HCT116 (cell line): ENCODE data around the gene EIF2S3B. TPM values are rescaled to one million over a fixed set of nuclear protein-coding genes. Genes with fewer than 3 reads are reported as not detected.

Source experiments
- ATAC-seq: fragments of 200-7000 bp; cut with Tn5 transposase; 2 replicates; pipeline ENCODE4 v1.9.1; 2020; ENCODE audit warnings: mild to moderate bottlenecking, moderate library complexity
- BruUV-seq: library from RNA; stranded (reverse); fragments of 400-500 nt; replicated peaks from 2 replicates; lab custom pipeline; 2021; lab: Mats Ljungman, UMichigan
- CTCF ChIA-PET: fragments of 300-600 bp; sonication (Branson Sonifier 250); formaldehyde crosslinking; loops from one replicate; lab custom pipeline; 2021; ENCODE audit warnings: antibody characterized with exemption; lab: Charles Lee
- POLR2A ChIA-PET: fragments of 300-600, 350-600 bp; sonication (Branson Sonifier 250); formaldehyde crosslinking; loops from one replicate; lab custom pipeline; 2021; ENCODE audit warnings: antibody characterized with exemption; lab: Charles Lee
- RAD21 ChIA-PET, 2 experiments: fragments of 300-600 bp; sonication (Branson Sonifier 250); formaldehyde crosslinking; loops; one replicate each; lab custom pipeline; 2023; ENCODE audit warnings: low total read pairs in 2 of 2; ENCODE audit not compliant: uncharacterized antibody in 2 of 2, unreplicated experiment in 2 of 2, low non-redundant PET in 1 of 2; lab: Charles Lee
- DNase-seq: peaks from one replicate; pipeline ENCODE4 v3.0.0-alpha.2; 2010; ENCODE audit warnings: low read depth, low spot score
- H2AFZ ChIP-seq: fragments of 200-600 bp; shearing (Covaris generic), sonication (generic); 2 replicates; pipeline ENCODE4 v1.6.1; 2017; ENCODE audit warnings: low read depth, mixed run types, mixed read lengths, antibody characterized with exemption, low read length; ENCODE audit not compliant: poor library complexity, severe bottlenecking
- H3K27ac ChIP-seq: 2 replicates; pipeline ENCODE4 v1.5.1; 2012; ENCODE audit warnings: low read depth, low read length
- H3K27me3 ChIP-seq: fragments of 200-600 bp; sonication (generic); 2 replicates; pipeline ENCODE4 v1.6.1; 2016; ENCODE audit warnings: mixed run types, low read length, mixed read lengths; ENCODE audit not compliant: insufficient read depth
- H3K36me3 ChIP-seq, 2 experiments: fragments of 200-500 bp in 1 of 2; fragments of 200-600 bp in 1 of 2; sonication (Bioruptor generic) in 1 of 2; sonication (generic) in 1 of 2; 2 replicates each; pipeline versions ENCODE4 v1.5.1 to v1.6.1; 2014 to 2016; ENCODE audit warnings: low read length in 2 of 2, inconsistent platforms in 1 of 2, mixed read lengths in 1 of 2, mixed run types in 1 of 2; ENCODE audit not compliant: insufficient read depth in 2 of 2, control insufficient read depth in 1 of 2
- H3K4me1 ChIP-seq, 2 experiments: fragments of 200-600 bp in 1 of 2; sonication (generic) in 1 of 2; 2 replicates each; pipeline versions ENCODE4 v1.5.1 to v1.6.1; 2012 to 2017; ENCODE audit warnings: low read length in 2 of 2, inconsistent platforms in 1 of 2, mild to moderate bottlenecking in 1 of 2, mixed read lengths in 1 of 2, mixed run types in 1 of 2, moderate library complexity in 1 of 2; ENCODE audit not compliant: insufficient read depth in 2 of 2, control insufficient read depth in 1 of 2
- H3K4me2 ChIP-seq: fragments of 200-600 bp; sonication (generic); 2 replicates; pipeline ENCODE4 v1.6.1; 2017; ENCODE audit warnings: mixed run types, low read length, mixed read lengths
- H3K4me3 ChIP-seq, 2 experiments: fragments of 200-600 bp in 1 of 2; sonication (generic) in 1 of 2; replicated peaks in 1 of 2; 2 replicates each; pipeline ENCODE4 v1.5.1; 2011 to 2016; ENCODE audit warnings: low read length in 2 of 2, control low read depth in 1 of 2, low read depth in 1 of 2, mild to moderate bottlenecking in 1 of 2, mixed read lengths in 1 of 2, mixed run types in 1 of 2
- H3K79me2 ChIP-seq: fragments of 200-600 bp; sonication (generic); 2 replicates; pipeline ENCODE4 v1.6.1; 2017; ENCODE audit warnings: mild to moderate bottlenecking, mixed run types, low read length, moderate library complexity, mixed read lengths; ENCODE audit not compliant: insufficient read depth
- H3K9ac ChIP-seq: fragments of 200-600 bp; sonication (generic); 2 replicates; pipeline ENCODE4 v1.6.1; 2016; ENCODE audit warnings: low read length, mixed read lengths
- H3K9me2 ChIP-seq: fragments of 200-600 bp; sonication (generic), shearing (Covaris generic); 2 replicates; pipeline ENCODE4 v1.6.1; 2017; ENCODE audit warnings: mixed run types, mild to moderate bottlenecking, moderate library complexity; ENCODE audit not compliant: insufficient read depth
- H3K9me3 ChIP-seq, 2 experiments: fragments of 200-500 bp in 1 of 2; fragments of 200-600 bp in 1 of 2; sonication (Bioruptor generic) in 1 of 2; sonication (generic) in 1 of 2; 2 replicates each; pipeline ENCODE4 v1.6.1; 2014 to 2017; ENCODE audit warnings: low read length in 2 of 2, mixed read lengths in 2 of 2, inconsistent platforms in 1 of 2, low read depth in 1 of 2, mild to moderate bottlenecking in 1 of 2, mixed run types in 1 of 2, moderate library complexity in 1 of 2; ENCODE audit not compliant: control insufficient read depth in 1 of 2, insufficient read depth in 1 of 2
- H4K20me1 ChIP-seq: fragments of 200-600 bp; sonication (generic), shearing (Covaris generic); 2 replicates; pipeline ENCODE4 v1.6.1; 2017; ENCODE audit warnings: mixed run types, mild to moderate bottlenecking, moderate library complexity; ENCODE audit not compliant: insufficient read depth
- JUND ChIP-seq: IDR thresholded peaks from 2 replicates; pipeline ENCODE4 v1.6.1; 2012
- SP1 ChIP-seq: IDR thresholded peaks from 2 replicates; pipeline ENCODE4 v1.6.1; 2012; ENCODE audit warnings: low read depth
- intact Hi-C: fragments of 100-400 bp; cut with micrococcal nuclease; formaldehyde crosslinking; loops from 2 replicates; pipeline ENCODE4 v1.10.0; 2022
- total RNA-seq: library from RNA; stranded (reverse); gene quantifications from one replicate; pipeline ENCODE4 v1.2.1, GENCODE V29; 2021; ENCODE audit not compliant: unreplicated experiment
- TF ChIP-seq, protein P1 (sequence below): IDR thresholded peaks from 2 replicates; pipeline ENCODE4 v1.6.1; 2012

Gene EIF2S3B
- total RNA-seq, 1 experiment from 2014 or later, result 1.0 TPM

DNA sequence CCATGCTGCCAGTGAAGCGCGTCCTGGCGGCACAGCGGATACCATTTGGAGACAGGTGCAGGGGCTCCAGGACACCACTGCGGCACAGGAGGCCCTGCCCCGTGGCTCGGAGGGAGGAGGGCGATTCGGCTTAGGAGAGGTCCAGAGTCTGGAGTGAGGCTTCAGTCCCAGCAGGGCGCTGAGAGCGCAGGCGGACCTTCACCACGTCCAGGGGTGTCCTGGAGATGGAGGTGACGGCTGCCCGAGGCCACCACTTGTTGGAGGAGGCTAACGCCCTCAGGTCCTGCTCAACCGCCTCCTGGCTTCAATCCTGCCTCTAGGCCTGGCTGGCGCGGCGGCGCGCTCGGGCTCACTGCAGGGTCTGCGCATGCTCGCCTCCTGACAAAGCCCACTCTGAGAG, 45.7 kb downstream of the EIF2S3B start:
- ChIA-PET CTCF (no interaction called here), RAD21 (no interaction called here)

GRCh38 chr12:10553148-10553547, 47.5 kb downstream of the EIF2S3B start:
- Histone ChIP-seq H3K9ac (no peak overlapping the region), H3K9me2 (no peaks in the 10 kb centered on the region), H3K27ac (no peak overlapping the region), H4K20me1 (no peaks in the 10 kb centered on the region), H3K4me3 (no peak overlapping the region), H3K36me3 (no peaks in the 10 kb centered on the region), H3K27me3 (no peaks in the 10 kb centered on the region), H2AFZ (no peak overlapping the region), H3K79me2 (no peaks in the 10 kb centered on the region), H3K4me2 (no peak overlapping the region), H3K4me1 (no peaks in the 10 kb centered on the region), H3K9me3 (no peaks in the 10 kb centered on the region)
- no peak for TF ChIP-seq SP1
- TF ChIP-seq JUND, result no peak
- TF ChIP-seq, protein P1, sequence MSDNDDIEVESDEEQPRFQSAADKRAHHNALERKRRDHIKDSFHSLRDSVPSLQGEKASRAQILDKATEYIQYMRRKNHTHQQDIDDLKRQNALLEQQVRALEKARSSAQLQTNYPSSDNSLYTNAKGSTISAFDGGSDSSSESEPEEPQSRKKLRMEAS, result no peak
- intact Hi-C loops, result no loop called here
- BruUV-seq, result no TSS peak
- ChIA-PET CTCF (no interaction called here), POLR2A (no interaction called here), RAD21 (no interaction called here)
- DNase-seq (no peak), ATAC-seq (no peak)

More for the DNA sequence above, 45.7 kb downstream of the EIF2S3B start:
- intact Hi-C loops, result no loop called here
- H3K27ac ChIP-seq, result no peak overlapping the region
- no peaks in the 10 kb centered on the region for H4K20me1 ChIP-seq
- POLR2A ChIA-PET, result no interaction called here
- no peak for DNase-seq
- no peaks in the 10 kb centered on the region for H3K4me1 ChIP-seq
- no peak for ATAC-seq
- H3K4me2 ChIP-seq, result no peak overlapping the region
- no peak for TF ChIP-seq JUND
- H3K36me3 ChIP-seq, result no peaks in the 10 kb centered on the region
- H2AFZ ChIP-seq, result no peak overlapping the region
- no peaks in the 10 kb centered on the region for H3K9me2 ChIP-seq
- H3K9ac ChIP-seq, result no peak overlapping the region
- H3K79me2 ChIP-seq, result no peaks in the 10 kb centered on the region
- no peak overlapping the region for H3K4me3 ChIP-seq
- BruUV-seq, result no TSS peak
- no peaks in the 10 kb centered on the region for H3K27me3 ChIP-seq
- no peaks in the 10 kb centered on the region for H3K9me3 ChIP-seq
